ENCODE data around the gene LRRC23. TPM values are rescaled to one million over a fixed set of nuclear protein-coding genes. Genes with fewer than 3 reads are reported as not detected.

Gene LRRC23
- polyA plus RNA-seq, 2 of the 4 experiments (the other 2 are of a cell fraction): 19.1 to 33.3 TPM

- CTCF ChIA-PET: interaction anchor here (1.0 to 22.6 kb wide), 6 partner anchors 9 to 109 kb away, joined by 3 to 370 read pairs (median 10); partner anchors contain the start of gene ATN1
- POLR2A ChIA-PET: interaction anchor here (0.6 kb wide), 1 partner anchor 9 kb away, joined by 3 read pairs; no protein-coding TSS in a partner anchor
- H3K4me1 ChIP-seq: peaks cover 4% of the 10 kb centered on the region; the same call in 2 of the 3 replicates
- no peak overlapping the region for H3K4me2 ChIP-seq
- TF ChIP-seq EP300 (IDR thresholded peaks at IDR 0.05): no peak
- no peak for TF ChIP-seq PHF8 (IDR thresholded peaks at IDR 0.05; ENCODE audit: borderline replicate concordance, low read depth)
- TF ChIP-seq HEYL (CRISPR knock-in tag; IDR thresholded peaks at IDR 0.05): no peak
- TF ChIP-seq ESRRA (IDR thresholded peaks at IDR 0.05; ENCODE audit: borderline replicate concordance, low read length): no peak
- no peak for TF ChIP-seq E2F6 (IDR thresholded peaks at IDR 0.05; ENCODE audit: borderline replicate concordance, low read depth)
- TF ChIP-seq KDM5A (IDR thresholded peaks at IDR 0.05): no peak
- TF ChIP-seq ZC3H11A (IDR thresholded peaks at IDR 0.05): no peak
- TF ChIP-seq NR3C1 (IDR thresholded peaks at IDR 0.05): no peak
- TF ChIP-seq MAFK (IDR thresholded peaks at IDR 0.05; ENCODE audit: partially characterized antibody): no peak
- no peak for TF ChIP-seq JUN (IDR thresholded peaks at IDR 0.05)
- no peak for TF ChIP-seq USF2 (IDR thresholded peaks at IDR 0.05)
- no peak overlapping the region for H3K27ac ChIP-seq
- no peak for DNase-seq (ENCODE audit: low read depth in 1 of 2, low spot score in 1 of 2)
- H3K4me3 ChIP-seq: no peak overlapping the region
- H3K9me3 ChIP-seq: no peaks in the 10 kb centered on the region
- FAIRE-seq: no peak
- ATAC-seq: no peak
- WGBS (ENCODE audit: missing lambda C conversion rate): 86% methylated on average over 19 of the region's 22 CpGs
These were observed 47.7 kb downstream of the LRRC23 start for GRCh38 chr12:6952121-6952862.

GRCh38 chr12:6952863-6953441, 48.3 kb downstream of the LRRC23 start:
- no peak for FAIRE-seq
- ChIA-PET POLR2A (interaction anchor here (0.6 kb wide), 1 partner anchor 8 kb away, joined by 3 read pairs; no protein-coding TSS in a partner anchor), CTCF (interaction anchor here (1.0 to 22.6 kb wide), 6 partner anchors 9 to 108 kb away, joined by 3 to 370 read pairs (median 10); partner anchors contain the start of gene ATN1)
- H3K4me1 ChIP-seq: 0 out of 3 replicates have a peak, but pooled peaks cover 3% of the 10 kb centered on the region
- TF ChIP-seq EHMT2 (IDR thresholded peaks at IDR 0.05; ENCODE audit: low read depth) (no peak), SMC3 (IDR thresholded peaks at IDR 0.05) (no peak), HOXA7 (CRISPR knock-in tag; IDR thresholded peaks at IDR 0.05) (no peak), MAX (IDR thresholded peaks at IDR 0.05) (no peak), ZC3H11A (IDR thresholded peaks at IDR 0.05) (no peak), SREBF2 (IDR thresholded peaks at IDR 0.05) (no peak), TFCP2L1 (CRISPR knock-in tag; IDR thresholded peaks at IDR 0.05) (no peak), JUNB (IDR thresholded peaks at IDR 0.05) (no peak), RCOR1 (IDR thresholded peaks at IDR 0.05; ENCODE audit: low read depth, low read length) (no peak), JUN (IDR thresholded peaks at IDR 0.05) (no peak), HEYL (CRISPR knock-in tag; IDR thresholded peaks at IDR 0.05) (no peak), PHF8 (IDR thresholded peaks at IDR 0.05; ENCODE audit: borderline replicate concordance, low read depth) (no peak), CTCF (IDR thresholded peaks at IDR 0.05) (no peak), BHLHE40 (IDR thresholded peaks at IDR 0.05; ENCODE audit: low read depth, low read length) (no peak), POLR2AphosphoS2 (conservative IDR thresholded peaks at IDR 0.05; ENCODE audit: low read length) (no peak), CBX8 (IDR thresholded peaks at IDR 0.05) (no peak), E2F6 (IDR thresholded peaks at IDR 0.05; ENCODE audit: borderline replicate concordance, low read depth) (no peak), NFE2L2 (conservative IDR thresholded peaks at IDR 0.05; ENCODE audit: low read length) (no peak), EP300 (IDR thresholded peaks at IDR 0.05) (no peak)
- H3K4me3 ChIP-seq: no peak overlapping the region
- 91% methylated on average over 15 of the region's 15 CpGs for WGBS (ENCODE audit: missing lambda C conversion rate)
- H3K27ac ChIP-seq: no peak overlapping the region
- ATAC-seq: no peak
- H3K4me2 ChIP-seq: no peak overlapping the region
- DNase-seq (ENCODE audit: low read depth in 1 of 2, low spot score in 1 of 2): no peak
- no peaks in the 10 kb centered on the region for H3K9me3 ChIP-seq

All from A549 (cell line).